K562 (cell line): ENCODE measurements around the gene SERAC1. TPM values are rescaled to one million over a fixed set of nuclear protein-coding genes. Genes with fewer than 3 reads are reported as not detected.

Experiments
- CBX2 ChIP-seq: fragments of 200-600 bp; sonication (generic); IDR thresholded peaks from one replicate; pipeline ENCODE4 v1.6.1; 2012; ENCODE audit warnings: mild to moderate bottlenecking, low read length, inconsistent platforms; ENCODE audit not compliant: insufficient read depth, poor library complexity, severe bottlenecking
- FOXM1 ChIP-seq, 2 experiments: fragments of 450-650 bp in 1 of 2; sonication (generic) in 1 of 2; formaldehyde crosslinking in 1 of 2; IDR thresholded peaks; 2 replicates each; pipeline versions ENCODE4 v1.6.1 to v1.9.0; 2017 to 2022; ENCODE audit warnings: low read depth in 2 of 2, mild to moderate bottlenecking in 2 of 2, missing genetic modification reagents in 1 of 2, moderate library complexity in 1 of 2
- HNRNPLL ChIP-seq: fragments of 200-400 bp; formaldehyde crosslinking; IDR thresholded peaks from 2 replicates; pipeline ENCODE4 v1.6.1; 2017; ENCODE audit warnings: low read length, low read depth, mild to moderate bottlenecking; ENCODE audit not compliant: poor library complexity, severe bottlenecking
- HOXB6 ChIP-seq: fragments of 250-450 bp; sonication (Bioruptor Pico); IDR thresholded peaks from 2 replicates; pipeline ENCODE4 v1.5.1; 2022; ENCODE audit warnings: mild to moderate bottlenecking, borderline replicate concordance
- KLF16 ChIP-seq: IDR thresholded peaks from 2 replicates; pipeline ENCODE4 v1.6.1; 2016; ENCODE audit warnings: antibody characterized with exemption
- MAZ ChIP-seq, 2 experiments: fragments of 450-650 bp in 1 of 2; sonication (generic) in 1 of 2; formaldehyde crosslinking; IDR thresholded peaks in 1 of 2; conservative IDR thresholded peaks in 1 of 2; 2 replicates each; pipeline versions ENCODE4 v1.4.0 to v1.5.0; 2020; ENCODE audit warnings: mild to moderate bottlenecking in 1 of 2, missing genetic modification reagents in 1 of 2
- MXI1 ChIP-seq: IDR thresholded peaks from 2 replicates; pipeline ENCODE4 v1.6.1; 2011; ENCODE audit warnings: low read depth, mild to moderate bottlenecking, improper control_type of control experiment, low read length
- RCOR1 ChIP-seq, 2 experiments: IDR thresholded peaks; 2 replicates each; pipeline ENCODE4 v1.6.1; 2012; ENCODE audit warnings: low read depth in 2 of 2, low read length in 2 of 2, borderline replicate concordance in 1 of 2, improper control_type of control experiment in 1 of 2
- RNF2 ChIP-seq: sonication (generic); IDR thresholded peaks from 2 replicates; pipeline ENCODE4 v1.6.1; 2016
- SRF ChIP-seq, 2 experiments: fragments of 250-450, 450-650 bp in 1 of 2; sonication (Bioruptor Pico) in 1 of 2; sonication (generic) in 1 of 2; formaldehyde crosslinking; IDR thresholded peaks; 2 replicates each; pipeline versions ENCODE4 v1.5.0 to v1.5.1; 2020 to 2022; ENCODE audit warnings: mild to moderate bottlenecking in 1 of 2, missing genetic modification reagents in 1 of 2
- TBL1XR1 ChIP-seq, 2 experiments: IDR thresholded peaks; 2 replicates each; pipeline ENCODE4 v1.6.1; 2012; ENCODE audit warnings: improper control_type of control experiment in 2 of 2, low read length in 2 of 2, mild to moderate bottlenecking in 1 of 2
- TRIM24 ChIP-seq, 2 experiments: fragments of 450-650 bp; IDR thresholded peaks; 2 replicates each; pipeline ENCODE4 v1.6.1; 2016
- ZNF347 ChIP-seq: fragments of 450-650 bp; formaldehyde crosslinking; IDR thresholded peaks from 2 replicates; pipeline ENCODE4 v1.4.0; 2020; ENCODE audit warnings: low read depth, mild to moderate bottlenecking, moderate library complexity
- polyA plus RNA-seq, 8 experiments: library from polyadenylated mRNA; depleted of rRNA in 4 of 8; stranded (reverse) in 5 of 8; unstranded in 3 of 8; fragments of >200 nt; fragmentation: Nextera tagmentation in 2 of 8; fragmentation: Illumina TruSeq in 1 of 8; extraction: Ambion mirVana in 2 of 8; extraction: Trizol in 1 of 8; gene quantifications; 2 replicates each; pipeline versions ENCODE4 v1.2.1 to v1.2.3, GENCODE V29; 2011 to 2014; ENCODE audit warnings: inconsistent platforms in 1 of 8, missing spikeins in 1 of 8
- total RNA-seq, 7 experiments: library from RNA; depleted of rRNA in 6 of 7; stranded (reverse); fragments of >200 nt in 6 of 7; fragmentation: Illumina TruSeq in 2 of 7; extraction: Trizol in 2 of 7; gene quantifications; 2 replicates each; pipeline versions ENCODE4 v1.2.1 to v1.2.3, GENCODE V29; 2011 to 2021; ENCODE audit warnings: low replicate concordance in 1 of 7
- TF ChIP-seq, protein P1 (sequence below), 2 experiments: fragments of 450-650 bp in 1 of 2; sonication (generic) in 1 of 2; formaldehyde crosslinking in 1 of 2; IDR thresholded peaks in 1 of 2; conservative IDR thresholded peaks in 1 of 2; 2 replicates each; pipeline versions ENCODE4 v1.6.1 to v1.8.1; 2016 to 2023; ENCODE audit warnings: mild to moderate bottlenecking in 2 of 2, moderate library complexity in 2 of 2, inconsistent platforms in 1 of 2, missing genetic modification reagents in 1 of 2
- TF ChIP-seq, protein P2 (sequence below): fragments of 250-450 bp; sonication (Bioruptor Pico); IDR thresholded peaks from 2 replicates; pipeline ENCODE4 v1.4.0; 2020
- TF ChIP-seq, protein P3 (sequence below): sonication (generic); formaldehyde crosslinking; IDR thresholded peaks from 2 replicates; pipeline ENCODE4 v1.8.1; 2023; ENCODE audit warnings: missing genetic modification reagents, mild to moderate bottlenecking, borderline replicate concordance
- TF ChIP-seq, protein P4 (sequence below): fragments of 450-650 bp; IDR thresholded peaks from 2 replicates; pipeline ENCODE4 v1.6.1; 2016; ENCODE audit warnings: low read depth, mild to moderate bottlenecking, moderate library complexity
- TF ChIP-seq, protein P5 (sequence below): fragments of 250-450 bp; sonication (Bioruptor Pico); IDR thresholded peaks from 2 replicates; pipeline ENCODE4 v1.5.0; 2021

The SERAC1 gene
- total and polyA plus RNA-seq, 9 of the 15 experiments (the other 6 are each of a cell fraction or from before 2014, with no cell fraction given) = 1.8 to 6.2 (median 2.8) TPM

DNA sequence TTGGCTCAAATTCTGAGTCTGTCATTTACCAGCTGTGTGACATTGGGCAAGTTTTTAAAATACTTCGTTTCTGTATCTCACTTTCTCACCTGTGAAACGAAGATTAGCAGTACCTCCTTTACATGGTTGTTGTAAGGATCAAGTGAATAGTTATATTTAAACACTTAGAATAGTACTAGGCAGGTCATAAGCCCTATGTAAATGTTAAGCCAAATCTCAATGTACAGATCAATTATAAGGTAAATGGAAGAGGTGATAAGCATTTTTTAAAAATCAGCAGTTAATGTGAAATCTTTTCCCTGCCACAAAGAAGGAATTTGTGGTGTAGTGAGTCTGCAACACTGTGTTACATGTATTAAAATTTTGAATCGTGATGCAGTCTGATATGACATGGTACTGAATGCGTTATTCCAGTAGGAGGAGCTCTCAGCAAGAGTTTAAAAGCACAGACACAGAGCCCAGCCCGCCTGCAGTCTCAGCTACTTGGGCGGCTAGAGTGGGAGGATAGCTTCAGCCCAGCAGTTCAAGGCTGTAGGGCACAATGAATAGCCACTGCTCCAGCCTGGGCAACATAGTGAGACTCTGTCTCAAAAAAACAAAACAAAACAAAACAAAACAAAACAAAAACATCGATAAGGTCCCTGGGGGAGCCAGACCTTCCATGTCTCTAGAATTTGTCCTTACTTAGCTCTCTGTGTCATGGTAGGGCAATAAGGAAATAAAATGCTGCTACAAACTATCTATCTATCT lies 46.0 kb upstream of the SERAC1 start (continued):
- TF ChIP-seq, protein P1, sequence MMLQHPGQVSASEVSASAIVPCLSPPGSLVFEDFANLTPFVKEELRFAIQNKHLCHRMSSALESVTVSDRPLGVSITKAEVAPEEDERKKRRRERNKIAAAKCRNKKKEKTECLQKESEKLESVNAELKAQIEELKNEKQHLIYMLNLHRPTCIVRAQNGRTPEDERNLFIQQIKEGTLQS (IDR thresholded peaks at IDR 0.05) = no peak
- TF ChIP-seq, protein P1 (CRISPR knock-in tag; conservative IDR thresholded peaks at IDR 0.05) = no peak
- no peak for TF ChIP-seq RCOR1 (IDR thresholded peaks at IDR 0.05; ENCODE audit: borderline replicate concordance in 1 of 2, low read depth in 2 of 2, low read length in 2 of 2)
- TF ChIP-seq, protein P2, sequence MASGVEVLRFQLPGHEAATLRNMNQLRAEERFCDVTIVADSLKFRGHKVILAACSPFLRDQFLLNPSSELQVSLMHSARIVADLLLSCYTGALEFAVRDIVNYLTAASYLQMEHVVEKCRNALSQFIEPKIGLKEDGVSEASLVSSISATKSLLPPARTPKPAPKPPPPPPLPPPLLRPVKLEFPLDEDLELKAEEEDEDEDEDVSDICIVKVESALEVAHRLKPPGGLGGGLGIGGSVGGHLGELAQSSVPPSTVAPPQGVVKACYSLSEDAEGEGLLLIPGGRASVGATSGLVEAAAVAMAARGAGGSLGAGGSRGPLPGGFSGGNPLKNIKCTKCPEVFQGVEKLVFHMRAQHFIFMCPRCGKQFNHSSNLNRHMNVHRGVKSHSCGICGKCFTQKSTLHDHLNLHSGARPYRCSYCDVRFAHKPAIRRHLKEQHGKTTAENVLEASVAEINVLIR (CRISPR knock-in tag) = no peak
- TF ChIP-seq TRIM24 (IDR thresholded peaks at IDR 0.05) = no peak
- TF ChIP-seq, protein P3, sequence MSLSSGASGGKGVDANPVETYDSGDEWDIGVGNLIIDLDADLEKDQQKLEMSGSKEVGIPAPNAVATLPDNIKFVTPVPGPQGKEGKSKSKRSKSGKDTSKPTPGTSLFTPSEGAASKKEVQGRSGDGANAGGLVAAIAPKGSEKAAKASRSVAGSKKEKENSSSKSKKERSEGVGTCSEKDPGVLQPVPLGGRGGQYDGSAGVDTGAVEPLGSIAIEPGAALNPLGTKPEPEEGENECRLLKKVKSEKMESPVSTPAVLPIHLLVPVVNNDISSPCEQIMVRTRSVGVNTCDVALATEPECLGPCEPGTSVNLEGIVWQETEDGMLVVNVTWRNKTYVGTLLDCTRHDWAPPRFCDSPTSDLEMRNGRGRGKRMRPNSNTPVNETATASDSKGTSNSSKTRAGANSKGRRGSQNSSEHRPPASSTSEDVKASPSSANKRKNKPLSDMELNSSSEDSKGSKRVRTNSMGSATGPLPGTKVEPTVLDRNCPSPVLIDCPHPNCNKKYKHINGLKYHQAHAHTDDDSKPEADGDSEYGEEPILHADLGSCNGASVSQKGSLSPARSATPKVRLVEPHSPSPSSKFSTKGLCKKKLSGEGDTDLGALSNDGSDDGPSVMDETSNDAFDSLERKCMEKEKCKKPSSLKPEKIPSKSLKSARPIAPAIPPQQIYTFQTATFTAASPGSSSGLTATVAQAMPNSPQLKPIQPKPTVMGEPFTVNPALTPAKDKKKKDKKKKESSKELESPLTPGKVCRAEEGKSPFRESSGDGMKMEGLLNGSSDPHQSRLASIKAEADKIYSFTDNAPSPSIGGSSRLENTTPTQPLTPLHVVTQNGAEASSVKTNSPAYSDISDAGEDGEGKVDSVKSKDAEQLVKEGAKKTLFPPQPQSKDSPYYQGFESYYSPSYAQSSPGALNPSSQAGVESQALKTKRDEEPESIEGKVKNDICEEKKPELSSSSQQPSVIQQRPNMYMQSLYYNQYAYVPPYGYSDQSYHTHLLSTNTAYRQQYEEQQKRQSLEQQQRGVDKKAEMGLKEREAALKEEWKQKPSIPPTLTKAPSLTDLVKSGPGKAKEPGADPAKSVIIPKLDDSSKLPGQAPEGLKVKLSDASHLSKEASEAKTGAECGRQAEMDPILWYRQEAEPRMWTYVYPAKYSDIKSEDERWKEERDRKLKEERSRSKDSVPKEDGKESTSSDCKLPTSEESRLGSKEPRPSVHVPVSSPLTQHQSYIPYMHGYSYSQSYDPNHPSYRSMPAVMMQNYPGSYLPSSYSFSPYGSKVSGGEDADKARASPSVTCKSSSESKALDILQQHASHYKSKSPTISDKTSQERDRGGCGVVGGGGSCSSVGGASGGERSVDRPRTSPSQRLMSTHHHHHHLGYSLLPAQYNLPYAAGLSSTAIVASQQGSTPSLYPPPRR (CRISPR knock-in tag) = no peak
- TF ChIP-seq SRF (CRISPR knock-in tag; IDR thresholded peaks at IDR 0.05) = no peak
- TF ChIP-seq ZNF347 (CRISPR knock-in tag) = no peak
- no peak for TF ChIP-seq MXI1
- TF ChIP-seq MAZ (CRISPR knock-in tag; conservative IDR thresholded peaks at IDR 0.05 in 1 of 2, IDR thresholded peaks at IDR 0.05 in 1 of 2) = peak in 1 of 2 experiments; percentile 13; a peak in 1 of 4 replicates
- no peak for TF ChIP-seq HNRNPLL
- TF ChIP-seq RNF2 = no peak
- TF ChIP-seq KLF16 = 0 out of 2 replicates have a peak, but pooled peaks have one; percentile 39
- TF ChIP-seq CBX2 = no peak
- no peak for TF ChIP-seq HOXB6 (CRISPR knock-in tag)
- no peak for TF ChIP-seq FOXM1 (IDR thresholded peaks at IDR 0.05; ENCODE audit: low read depth)
- no peak for TF ChIP-seq FOXM1 (CRISPR knock-in tag; IDR thresholded peaks at IDR 0.05; ENCODE audit: low read depth)
- TF ChIP-seq, protein P4, sequence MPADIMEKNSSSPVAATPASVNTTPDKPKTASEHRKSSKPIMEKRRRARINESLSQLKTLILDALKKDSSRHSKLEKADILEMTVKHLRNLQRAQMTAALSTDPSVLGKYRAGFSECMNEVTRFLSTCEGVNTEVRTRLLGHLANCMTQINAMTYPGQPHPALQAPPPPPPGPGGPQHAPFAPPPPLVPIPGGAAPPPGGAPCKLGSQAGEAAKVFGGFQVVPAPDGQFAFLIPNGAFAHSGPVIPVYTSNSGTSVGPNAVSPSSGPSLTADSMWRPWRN = no peak
- TF ChIP-seq, protein P5, sequence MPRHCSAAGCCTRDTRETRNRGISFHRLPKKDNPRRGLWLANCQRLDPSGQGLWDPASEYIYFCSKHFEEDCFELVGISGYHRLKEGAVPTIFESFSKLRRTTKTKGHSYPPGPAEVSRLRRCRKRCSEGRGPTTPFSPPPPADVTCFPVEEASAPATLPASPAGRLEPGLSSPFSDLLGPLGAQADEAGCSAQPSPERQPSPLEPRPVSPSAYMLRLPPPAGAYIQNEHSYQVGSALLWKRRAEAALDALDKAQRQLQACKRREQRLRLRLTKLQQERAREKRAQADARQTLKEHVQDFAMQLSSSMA (CRISPR knock-in tag) = no peak
- TF ChIP-seq TBL1XR1 (IDR thresholded peaks at IDR 0.05; ENCODE audit: low read length in 2 of 2) = no peak
